A204.1 (cell line): ENCODE measurements around the gene PAN3.
"Not testable (repeated sequence)": the region's sequence is repeated elsewhere in the genome, so short reads cannot be mapped to it uniquely, and the experiment has no call there.

Source experiments
- FAIRE-seq: peaks from 2 replicates; lab custom pipeline; 2012; peaks lifted over from hg19 to GRCh38; lab: Jason Lieb, UNC

Gene PAN3

GRCh38 chr13:28138756-28139470 is 568 bp downstream of the PAN3 start:
- no peak for FAIRE-seq

DNA sequence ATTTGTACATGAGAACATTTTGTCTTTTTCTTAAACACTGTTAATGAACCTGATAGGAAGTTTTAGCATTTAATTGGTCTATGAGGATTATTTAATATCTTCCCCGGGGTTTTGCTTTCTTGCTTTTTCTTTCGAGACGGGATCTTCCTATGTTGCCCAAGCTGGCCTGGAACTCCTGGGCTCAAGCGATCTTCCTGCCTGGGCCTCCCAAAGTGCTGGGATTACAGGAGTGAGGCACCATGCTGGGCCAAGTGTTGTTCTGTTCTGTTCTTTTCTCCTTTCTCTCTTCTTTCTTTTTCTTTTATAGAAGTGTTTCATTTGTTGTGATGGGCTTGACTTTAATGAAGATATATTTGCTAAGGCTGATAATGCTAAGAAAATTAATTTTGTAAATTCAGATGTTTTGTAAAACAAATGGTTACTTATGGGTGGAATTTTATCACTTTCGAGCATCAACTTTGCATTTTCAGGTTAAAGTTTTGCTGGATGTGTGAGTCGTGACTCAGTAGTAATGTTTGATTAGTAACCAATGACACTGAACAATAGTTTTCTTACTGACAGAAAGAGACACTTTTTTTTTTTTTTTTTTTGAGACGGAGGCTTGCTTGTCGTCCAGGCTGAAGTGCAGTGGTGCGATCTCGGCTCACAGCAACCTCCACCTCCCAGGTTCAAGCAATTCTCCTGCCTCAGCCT is 2.2 kb downstream of the PAN3 start:
- FAIRE-seq: no peak

DNA sequence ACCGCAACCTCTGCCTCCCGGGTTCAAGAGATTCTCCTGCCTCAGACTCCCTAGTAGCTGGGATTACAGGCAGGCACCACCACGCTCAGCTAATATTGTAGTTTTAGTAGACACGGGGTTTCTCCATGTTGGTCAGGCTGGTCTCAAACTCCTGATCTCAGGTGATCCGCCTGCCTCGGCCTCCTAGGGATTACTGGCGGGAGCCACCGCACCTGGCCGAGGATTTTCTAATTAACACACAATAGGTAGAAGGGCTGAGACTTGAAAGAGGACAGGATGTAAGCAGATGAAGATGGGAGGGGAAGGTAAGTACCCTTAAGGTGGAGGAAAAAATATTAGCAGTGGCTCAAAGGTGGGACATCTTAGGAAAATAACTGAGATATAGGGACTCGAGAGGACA is 3.2 kb downstream of the PAN3 start:
- not testable (repeated sequence) for FAIRE-seq

- no peak for FAIRE-seq
Observed at GRCh38 chr13:28145049-28145448, 6.7 kb downstream of the PAN3 start.

DNA sequence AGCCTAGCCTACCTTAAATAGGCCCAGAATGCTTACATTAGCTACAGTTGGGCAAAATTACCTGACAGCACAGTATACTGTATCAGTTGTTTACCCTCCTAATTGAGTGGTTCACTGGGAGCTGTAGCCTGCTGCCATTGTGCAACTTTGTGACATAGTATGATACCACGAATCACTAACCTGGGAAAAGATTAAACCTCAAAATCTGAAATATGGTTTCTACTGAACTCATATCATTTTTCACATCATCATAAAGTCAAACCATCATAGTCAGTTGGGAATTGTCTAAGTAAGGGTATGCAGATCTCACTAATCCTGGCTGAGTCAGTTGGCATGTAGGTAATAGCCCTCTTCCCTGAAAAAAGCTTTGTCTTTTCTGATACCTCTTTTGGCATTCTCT is 9.2 kb downstream of the PAN3 start:
- no peak for FAIRE-seq

- no peak for FAIRE-seq
Observed at GRCh38 chr13:28159057-28159456, 20.7 kb downstream of the PAN3 start.

GRCh38 chr13:28161370-28161769 is 23.0 kb downstream of the PAN3 start:
- no peak for FAIRE-seq

GRCh38 chr13:28163587-28163986 is 25.2 kb downstream of the PAN3 start:
- FAIRE-seq: no peak

DNA sequence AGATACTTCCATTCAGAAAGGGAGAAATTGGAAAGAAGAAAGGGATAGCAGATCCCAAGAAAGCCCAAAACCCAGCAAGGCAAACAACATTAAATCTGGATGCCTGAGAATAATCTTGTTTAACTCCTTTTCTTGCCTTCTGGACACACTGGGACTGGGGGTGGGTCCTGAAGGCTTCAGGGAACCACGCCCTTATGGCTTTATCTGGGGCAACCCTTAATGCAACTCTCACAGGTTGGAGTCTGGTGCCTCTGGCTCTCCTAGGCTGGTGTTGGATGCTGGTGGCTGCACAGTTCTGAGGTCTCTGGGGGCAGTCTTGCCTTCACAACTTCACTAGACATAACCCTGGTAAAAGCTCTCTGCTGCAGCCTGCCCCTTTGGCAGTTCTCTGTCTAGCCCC is 27.9 kb downstream of the PAN3 start:
- no peak for FAIRE-seq

DNA sequence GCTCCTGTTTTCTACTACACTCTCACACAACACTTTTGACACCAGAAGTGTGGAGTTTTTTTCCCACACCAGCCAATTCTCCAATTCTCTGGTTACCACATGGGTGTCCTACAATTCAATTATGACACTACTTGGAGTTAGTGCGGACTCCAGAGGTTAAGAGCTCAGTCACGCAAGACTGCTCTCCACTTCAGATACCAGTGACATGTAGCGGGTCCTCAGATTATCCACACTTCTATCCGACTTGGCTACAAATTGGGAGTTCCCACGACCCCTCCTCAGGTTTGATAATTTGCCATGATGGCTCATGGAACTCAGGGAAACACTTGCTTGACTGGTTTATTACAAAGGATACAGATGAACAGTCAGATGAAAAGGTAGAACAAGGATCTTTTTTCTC is 32.9 kb downstream of the PAN3 start:
- FAIRE-seq: no peak

DNA sequence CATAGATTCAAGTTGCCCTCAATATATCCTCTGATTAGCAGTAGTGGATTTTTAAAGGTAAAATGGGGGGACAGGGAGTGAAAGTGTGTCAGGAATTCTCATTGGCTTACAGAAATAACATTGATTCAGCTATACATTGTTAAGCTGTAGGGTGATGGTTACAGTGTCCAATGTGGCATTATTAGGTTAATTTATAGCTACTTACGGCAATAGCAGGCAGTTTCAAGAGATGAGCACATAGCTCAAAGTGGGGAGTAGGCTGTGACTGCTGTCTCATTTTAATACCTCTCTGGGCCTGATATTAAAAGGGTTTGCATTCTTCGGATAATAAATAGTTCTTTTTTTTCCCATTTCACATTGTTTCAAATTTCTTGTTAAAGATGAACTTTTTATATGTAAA is 34.6 kb downstream of the PAN3 start:
- FAIRE-seq: no peak

DNA sequence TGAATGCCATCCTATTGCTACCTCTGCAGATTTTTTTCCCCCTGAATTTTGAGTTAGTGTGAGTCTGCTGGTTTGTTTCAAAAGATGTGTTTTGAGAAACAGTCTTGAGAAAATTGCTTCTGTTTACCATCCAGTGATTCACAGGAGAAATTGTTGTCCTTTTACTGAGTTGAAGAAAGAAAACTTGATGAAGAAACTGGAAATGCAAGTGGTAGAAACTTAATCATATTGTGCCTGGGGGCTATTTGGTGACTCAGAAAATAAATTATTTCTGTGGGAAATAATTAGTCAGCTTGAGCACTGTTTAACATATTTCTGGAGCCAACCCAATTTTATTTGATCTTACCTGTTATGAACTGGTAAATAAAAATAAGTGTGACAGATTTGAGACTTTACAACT is 35.4 kb downstream of the PAN3 start:
- FAIRE-seq: no peak

- FAIRE-seq: no peak
Observed at GRCh38 chr13:28177327-28177726, 39.0 kb downstream of the PAN3 start.

DNA sequence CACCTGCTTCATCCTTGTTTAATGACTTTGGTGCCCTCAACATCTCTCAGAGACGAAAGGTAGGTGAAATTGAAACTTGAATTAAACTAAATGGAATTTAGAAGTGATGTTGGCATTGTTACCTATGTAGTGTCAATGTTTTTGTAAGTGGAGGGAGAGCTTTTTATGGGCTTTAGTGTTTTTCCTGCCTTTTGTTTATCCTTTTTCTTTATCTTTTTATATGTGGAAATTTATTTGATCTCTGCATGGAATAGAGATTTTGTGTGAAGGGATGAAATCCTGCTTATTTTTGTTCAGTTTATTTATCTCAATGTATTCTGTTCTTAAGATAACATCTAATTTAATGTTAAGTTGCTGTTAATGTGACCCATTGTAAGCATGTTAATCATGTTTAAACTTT is 39.5 kb downstream of the PAN3 start:
- no peak for FAIRE-seq

- FAIRE-seq: no peak
Observed at GRCh38 chr13:28179974-28180373, 41.6 kb downstream of the PAN3 start.

DNA sequence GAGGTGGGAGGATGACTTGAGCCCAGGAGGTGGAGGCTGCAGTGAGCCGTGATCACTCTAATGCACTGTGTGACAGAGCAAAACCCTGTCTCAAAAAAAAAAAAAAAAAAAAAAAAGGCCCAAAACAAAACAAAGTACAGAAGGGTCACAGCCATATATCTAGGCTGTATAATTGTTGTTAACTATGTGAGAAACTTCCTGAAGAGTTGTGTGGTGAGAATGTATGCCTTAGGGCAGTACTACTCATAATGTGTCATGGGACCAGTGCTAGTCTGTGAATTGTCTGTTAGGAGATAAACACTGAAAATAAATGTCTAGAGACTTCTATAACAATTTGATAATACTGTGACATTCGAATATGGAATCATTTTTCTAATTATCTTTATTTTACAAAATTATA is 43.1 kb downstream of the PAN3 start:
- no peak for FAIRE-seq

GRCh38 chr13:28185256-28185655 is 46.9 kb downstream of the PAN3 start:
- no peak for FAIRE-seq

GRCh38 chr13:28199089-28199488 is 60.7 kb downstream of the PAN3 start:
- no peak for FAIRE-seq

DNA sequence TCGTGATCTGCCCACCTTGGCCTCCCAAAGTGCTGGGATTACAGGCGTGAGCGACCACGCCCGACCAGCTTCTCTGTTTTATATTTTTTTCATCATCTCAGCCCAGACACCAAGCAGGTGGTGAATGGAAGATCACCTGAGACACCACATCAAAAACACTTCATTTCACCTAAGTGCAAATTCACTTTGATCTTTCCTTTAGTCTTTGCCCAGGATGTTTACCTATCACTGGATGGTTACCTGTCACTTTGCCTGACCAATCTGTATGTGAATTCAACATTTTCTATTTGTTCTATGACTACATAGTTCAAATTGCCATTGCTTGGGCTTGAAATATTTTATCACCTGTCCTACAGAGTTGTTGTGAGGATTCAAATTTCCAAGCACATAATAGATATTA is 65.7 kb downstream of the PAN3 start:
- FAIRE-seq: no peak

GRCh38 chr13:28204690-28205443 is 66.5 kb downstream of the PAN3 start:
- FAIRE-seq: peak; percentile 6

- no peak for FAIRE-seq
Observed at GRCh38 chr13:28218679-28219078, 80.3 kb downstream of the PAN3 start.

DNA sequence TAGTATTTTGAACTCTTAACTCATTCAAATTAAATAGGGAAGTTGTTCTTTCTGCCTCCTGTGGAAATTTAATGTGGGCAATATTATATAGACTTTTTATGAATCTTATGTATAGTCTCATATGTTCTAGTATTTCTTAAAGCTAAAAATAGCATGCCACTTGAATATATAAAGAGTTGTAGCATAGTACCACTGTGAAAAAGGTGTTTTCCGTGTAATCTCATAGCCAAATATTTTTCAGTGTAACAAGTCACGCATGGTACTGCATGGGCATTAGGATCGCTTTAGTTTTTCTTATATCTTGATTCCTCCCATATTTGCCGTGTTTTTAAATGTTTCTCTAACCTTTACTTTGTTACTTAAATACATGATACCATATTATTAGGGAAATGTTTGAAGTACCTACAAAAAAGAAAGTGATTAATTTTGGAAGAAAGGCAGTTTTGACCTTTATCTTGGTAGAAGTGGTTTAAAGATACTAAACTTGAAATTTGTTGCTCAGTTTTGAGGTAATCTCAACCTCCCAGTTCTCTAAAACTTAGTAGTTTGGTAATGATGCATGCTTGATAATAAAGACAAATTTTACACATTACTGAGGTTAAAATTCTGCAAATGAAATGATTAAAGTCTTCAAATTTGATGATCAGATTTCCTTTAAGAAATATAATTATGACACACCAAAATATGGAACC is 81.2 kb downstream of the PAN3 start:
- FAIRE-seq: no peak

DNA sequence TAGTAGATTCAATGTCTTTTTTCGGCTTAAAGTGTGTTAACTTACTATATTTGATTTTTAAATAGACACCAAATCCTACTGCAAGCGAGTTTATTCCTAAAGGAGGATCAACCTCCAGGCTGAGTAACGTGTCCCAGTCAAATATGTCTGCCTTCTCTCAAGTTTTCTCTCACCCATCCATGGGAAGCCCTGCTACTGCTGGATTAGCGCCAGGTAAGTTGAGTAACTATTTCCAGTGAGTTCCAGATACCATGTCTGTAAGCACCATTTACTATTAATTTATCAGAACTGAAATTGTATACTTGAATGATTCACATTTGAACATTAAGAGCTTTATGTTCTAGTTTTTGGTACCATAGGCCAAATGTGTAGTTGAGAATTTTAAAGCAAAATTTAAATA is 81.8 kb downstream of the PAN3 start:
- FAIRE-seq: no peak
